HepG2 (cell line): ENCODE data around the gene SERPINF2. TPM values are rescaled to one million over a fixed set of nuclear protein-coding genes. Genes with fewer than 3 reads are reported as not detected.
A peak's percentile ranks its signal among the peaks of the same experiment; 100 is the strongest.

Source experiments
- AGO2 ChIP-seq: fragments of 200-400 bp; formaldehyde crosslinking; optimal IDR thresholded peaks from 2 replicates; pipeline ENCODE3; 2017; ENCODE audit warnings: mild to moderate bottlenecking, low read depth, low read length, moderate library complexity
- BCL3 ChIP-seq: sonication (generic); formaldehyde crosslinking; IDR thresholded peaks from 2 replicates; pipeline ENCODE4 v1.5.1; 2020; ENCODE audit warnings: mild to moderate bottlenecking, missing genetic modification reagents, moderate library complexity
- CBFB ChIP-seq: sonication (generic); formaldehyde crosslinking; IDR thresholded peaks from 2 replicates; pipeline ENCODE4 v1.4.0; 2020; ENCODE audit warnings: missing genetic modification reagents
- DNMT3B ChIP-seq: conservative IDR thresholded peaks from 2 replicates; pipeline ENCODE4 v1.6.1; 2016; ENCODE audit warnings: missing biosample characterization, control low read depth
- E2F2 ChIP-seq: sonication (generic); formaldehyde crosslinking; IDR thresholded peaks from 2 replicates; pipeline ENCODE4 v1.4.0; 2020; ENCODE audit warnings: missing genetic modification reagents, borderline replicate concordance
- FOXP1 ChIP-seq, 2 experiments: fragments of 450-650 bp in 1 of 2; IDR thresholded peaks; 2 replicates each; pipeline ENCODE4 v1.6.1; 2017 to 2018; ENCODE audit warnings: antibody characterized with exemption in 1 of 2
- HOXA9 ChIP-seq: sonication (generic); formaldehyde crosslinking; IDR thresholded peaks from 2 replicates; pipeline ENCODE4 v1.8.1; 2022; ENCODE audit warnings: missing genetic modification reagents, mild to moderate bottlenecking, moderate library complexity, borderline replicate concordance
- LCORL ChIP-seq, 2 experiments: fragments of 450-650 bp in 1 of 2; sonication (generic) in 1 of 2; formaldehyde crosslinking in 1 of 2; IDR thresholded peaks; 2 replicates each; pipeline versions ENCODE4 v1.5.0 to v1.6.1; 2017 to 2020; ENCODE audit warnings: antibody characterized with exemption in 1 of 2, missing genetic modification reagents in 1 of 2
- MAFG ChIP-seq: sonication (generic); formaldehyde crosslinking; IDR thresholded peaks from 2 replicates; pipeline ENCODE4 v1.5.1; 2020; ENCODE audit warnings: mild to moderate bottlenecking, missing genetic modification reagents
- MEIS1 ChIP-seq: sonication (generic); formaldehyde crosslinking; IDR thresholded peaks from 2 replicates; pipeline ENCODE4 v1.9.0; 2021; ENCODE audit warnings: mild to moderate bottlenecking, missing genetic modification reagents, moderate library complexity, borderline replicate concordance
- NR1H2 ChIP-seq: sonication (generic); formaldehyde crosslinking; IDR thresholded peaks from 2 replicates; pipeline ENCODE4 v1.8.1; 2022; ENCODE audit warnings: low read depth, missing genetic modification reagents, borderline replicate concordance
- ONECUT2 ChIP-seq: sonication (generic); formaldehyde crosslinking; IDR thresholded peaks from 2 replicates; pipeline ENCODE4 v1.4.0; 2020; ENCODE audit warnings: missing genetic modification reagents
- POLR2A ChIP-seq, 2 experiments: IDR thresholded peaks; 2 replicates each; pipeline ENCODE4 v1.6.1; 2011; ENCODE audit warnings: low read depth in 2 of 2, low read length in 2 of 2, mild to moderate bottlenecking in 1 of 2, moderate library complexity in 1 of 2; ENCODE audit not compliant: insufficient read depth in 1 of 2
- TAF1 ChIP-seq: sonication (generic); formaldehyde crosslinking; IDR thresholded peaks from 2 replicates; pipeline ENCODE4 v1.4.0; 2020; ENCODE audit warnings: missing genetic modification reagents
- ZBTB43 ChIP-seq: sonication (generic); formaldehyde crosslinking; conservative IDR thresholded peaks from 2 replicates; pipeline ENCODE4 v1.4.0; 2020; ENCODE audit warnings: missing genetic modification reagents
- ZBTB7B ChIP-seq: sonication (generic); formaldehyde crosslinking; IDR thresholded peaks from 2 replicates; pipeline ENCODE4 v1.4.0; 2020; ENCODE audit warnings: missing genetic modification reagents
- ZNF232 ChIP-seq: sonication (generic); formaldehyde crosslinking; IDR thresholded peaks from 2 replicates; pipeline ENCODE4 v1.4.0; 2020; ENCODE audit warnings: missing genetic modification reagents, borderline replicate concordance
- ZNF280D ChIP-seq: sonication (generic); formaldehyde crosslinking; IDR thresholded peaks from 2 replicates; pipeline ENCODE4 v1.5.1; 2020; ENCODE audit warnings: mild to moderate bottlenecking, missing genetic modification reagents
- ZNF639 ChIP-seq: conservative IDR thresholded peaks from 2 replicates; pipeline ENCODE4 v1.6.1; 2018; ENCODE audit warnings: missing genetic modification reagents
- ZNF782 ChIP-seq: sonication (generic); formaldehyde crosslinking; IDR thresholded peaks from 2 replicates; pipeline ENCODE4 v1.4.0; 2020; ENCODE audit warnings: missing genetic modification reagents, mild to moderate bottlenecking, borderline replicate concordance
- ZSCAN9 ChIP-seq: IDR thresholded peaks from 2 replicates; pipeline ENCODE4 v1.6.1; 2016; ENCODE audit warnings: borderline replicate concordance
- polyA plus RNA-seq, 8 experiments: library from polyadenylated mRNA; depleted of rRNA in 3 of 8; stranded (reverse) in 7 of 8; unstranded in 1 of 8; fragments of >200 nt; fragmentation: Illumina TruSeq in 4 of 8; extraction: Trizol in 4 of 8; gene quantifications; 2 replicates each; pipeline versions ENCODE4 v1.2.1 to v1.2.3, GENCODE V29; 2011 to 2016; ENCODE audit warnings: low read depth in 4 of 8, missing spikeins in 1 of 8, mixed read lengths in 1 of 8; ENCODE audit not compliant: insufficient read depth in 1 of 8
- total RNA-seq, 5 experiments: library from RNA; depleted of rRNA; stranded (reverse); fragments of >200 nt; fragmentation: Illumina TruSeq; extraction: Trizol; gene quantifications; 2 replicates each; pipeline ENCODE4 v1.2.3, GENCODE V29; 2016; ENCODE audit warnings: low read depth in 1 of 5

Gene SERPINF2
- total and polyA plus RNA-seq, 2 of the 13 experiments (the other 11 are each of a cell fraction or from before 2014, with no cell fraction given), result 309 to 548 TPM

GRCh38 chr17:1716076-1716911 is 26.4 kb upstream of the SERPINF2 start (continued):
- TF ChIP-seq ZBTB43 (CRISPR knock-in tag) (no peak), ONECUT2 (CRISPR knock-in tag) (no peak), LCORL (IDR thresholded peaks at IDR 0.05) (no peak), LCORL (CRISPR knock-in tag; IDR thresholded peaks at IDR 0.05) (no peak; the same call in 1 of the 2 replicates), MEIS1 (CRISPR knock-in tag) (no peak; the same call in 1 of the 2 replicates), TAF1 (CRISPR knock-in tag) (peak; percentile 88), BCL3 (CRISPR knock-in tag) (no peak), DNMT3B (CRISPR knock-in tag) (no peak), ZSCAN9 (CRISPR knock-in tag) (no peak), MAFG (CRISPR knock-in tag) (peak; percentile 92), AGO2 (peak; percentile 83), HOXA9 (no peak), FOXP1 (IDR thresholded peaks at IDR 0.05) (no peak), FOXP1 (CRISPR knock-in tag; IDR thresholded peaks at IDR 0.05) (no peak), ZNF280D (CRISPR knock-in tag) (no peak), ZBTB7B (CRISPR knock-in tag) (no peak), E2F2 (CRISPR knock-in tag) (no peak), ZNF639 (CRISPR knock-in tag) (no peak; the same call in 1 of the 2 replicates), CBFB (CRISPR knock-in tag) (peak; percentile 34; the same call in 1 of the 2 replicates), ZNF782 (no peak; the same call in 1 of the 2 replicates), ZNF232 (CRISPR knock-in tag) (0 out of 2 replicates have a peak, but pooled peaks have one; percentile 31), POLR2A (IDR thresholded peaks at IDR 0.05; ENCODE audit: insufficient read depth in 1 of 2, low read depth in 2 of 2, low read length in 2 of 2) (peak; percentile 94 to 95), NR1H2 (CRISPR knock-in tag) (no peak)
